K562 (cell line): ENCODE data around the gene ZFAND6. TPM values are rescaled to one million over a fixed set of nuclear protein-coding genes. Genes with fewer than 3 reads are reported as not detected.

ENCODE experiments used
- ATAC-seq: fragments of 200-7000 bp; cut with Tn5 transposase; 3 replicates; pipeline ENCODE4 v1.9.1; 2020; ENCODE audit warnings: moderate library complexity
- BruUV-seq: library from RNA; stranded (reverse); fragments of 400-500 nt; replicated peaks from 2 replicates; lab custom pipeline; 2021; lab: Mats Ljungman, UMichigan
- CTCF ChIA-PET: fragments of 300-600 bp; formaldehyde crosslinking; extraction: SDS; loops from one replicate; lab custom pipeline; 2021; ENCODE audit warnings: low intra/inter-chr PET ratio; lab: Yijun Ruan, JAX
- POLR2A ChIA-PET: fragments of 300-600, 350-650 bp; sonication (Branson Sonifier 250); formaldehyde crosslinking; extraction: SDS; loops from one replicate; lab custom pipeline; 2021; ENCODE audit warnings: antibody characterized with exemption, inconsistent platforms; lab: Yijun Ruan, JAX
- DNase-seq, 4 experiments: peaks; one replicate each; pipeline versions ENCODE4 v3.0.0 to v3.0.0-alpha.2; 2011 to 2018; ENCODE audit warnings: low spot score in 3 of 4, mixed read lengths in 3 of 4; ENCODE audit errors: extremely low read depth in 1 of 4
- FAIRE-seq: peaks from 2 replicates; lab custom pipeline; 2011; peaks lifted over from hg19 to GRCh38; lab: Jason Lieb, UNC
- H2AFZ ChIP-seq: 2 replicates; pipeline ENCODE4 v1.6.0; 2011; ENCODE audit warnings: low read depth, low read length, control low read depth, inconsistent platforms
- H3K27ac ChIP-seq: fragments of 200-600 bp; 3 replicates; pipeline ENCODE4 v1.8.0; 2011; ENCODE audit warnings: low read depth, mild to moderate bottlenecking, control low read depth, inconsistent platforms, low read length, moderate library complexity, mixed read lengths; ENCODE audit errors: extremely low read depth
- H3K27me3 ChIP-seq, 2 experiments: fragments of 300-600 bp in 1 of 2; 2 replicates in 1 of 2; 3 replicates in 1 of 2; pipeline versions ENCODE4 v1.6.0 to v1.8.0; 2011; ENCODE audit warnings: inconsistent platforms in 2 of 2, low read length in 2 of 2, mild to moderate bottlenecking in 1 of 2, mixed read lengths in 1 of 2, moderate library complexity in 1 of 2; ENCODE audit not compliant: control insufficient read depth in 2 of 2, insufficient read depth in 2 of 2
- H3K36me3 ChIP-seq: fragments of 300-600 bp; 3 replicates; pipeline ENCODE4 v1.8.0; 2011; ENCODE audit warnings: mild to moderate bottlenecking, low read length, inconsistent platforms; ENCODE audit not compliant: control insufficient read depth, insufficient read depth
- H3K4me1 ChIP-seq, 2 experiments: fragments of 200-600 bp in 1 of 2; replicated peaks in 1 of 2; 2 replicates in 1 of 2; 3 replicates in 1 of 2; pipeline versions ENCODE4 v1.5.1 to v1.8.0; 2011; ENCODE audit warnings: inconsistent platforms in 2 of 2, low read length in 2 of 2, mild to moderate bottlenecking in 1 of 2, mixed read lengths in 1 of 2, moderate library complexity in 1 of 2; ENCODE audit not compliant: control insufficient read depth in 2 of 2, insufficient read depth in 2 of 2
- H3K4me2 ChIP-seq: 2 replicates; pipeline ENCODE4 v1.6.1; 2011; ENCODE audit warnings: low read length, control low read depth, inconsistent platforms, mixed read lengths; ENCODE audit not compliant: insufficient read depth
- H3K4me3 ChIP-seq: fragments of 200-600 bp; sonication (generic), shearing (Covaris generic); 2 replicates; pipeline ENCODE4 v1.5.1; 2016; ENCODE audit warnings: control low read depth, inconsistent platforms
- H3K79me2 ChIP-seq: fragments of 200-600 bp; 3 replicates; pipeline ENCODE4 v1.8.0; 2011; ENCODE audit warnings: low read length, inconsistent platforms; ENCODE audit not compliant: control insufficient read depth, insufficient read depth
- H3K9ac ChIP-seq, 2 experiments: 2 replicates each; pipeline versions ENCODE4 v1.6.0 to v1.6.1; 2011; ENCODE audit warnings: low read depth in 2 of 2, low read length in 2 of 2, control low read depth in 1 of 2, inconsistent platforms in 1 of 2, mild to moderate bottlenecking in 1 of 2, mixed read lengths in 1 of 2; ENCODE audit not compliant: insufficient read depth in 1 of 2
- H3K9me1 ChIP-seq: one replicate; pipeline ENCODE4 v1.6.0; 2011; ENCODE audit warnings: inconsistent platforms, mild to moderate bottlenecking, low read length, moderate library complexity; ENCODE audit not compliant: control insufficient read depth, insufficient read depth
- H3K9me3 ChIP-seq: replicated peaks from 2 replicates; pipeline ENCODE4 v1.5.1; 2011; ENCODE audit warnings: low read depth, low read length, inconsistent platforms; ENCODE audit not compliant: control insufficient read depth, insufficient read depth
- H4K20me1 ChIP-seq: replicated peaks from 2 replicates; pipeline ENCODE4 v1.6.1; 2011; ENCODE audit warnings: low read length, inconsistent platforms, mixed read lengths; ENCODE audit not compliant: control insufficient read depth, insufficient read depth
- DIDO1 ChIP-seq: fragments of 450-650 bp; IDR thresholded peaks from 2 replicates; pipeline ENCODE4 v1.6.1; 2016; ENCODE audit warnings: low read depth, missing biosample characterization, missing genetic modification characterization
- E2F5 ChIP-seq: sonication (generic); formaldehyde crosslinking; IDR thresholded peaks from 2 replicates; pipeline ENCODE4 v1.8.0; 2022; ENCODE audit warnings: mild to moderate bottlenecking, missing genetic modification reagents
- ETV6 ChIP-seq, 3 experiments: fragments of 150-350 bp in 1 of 3; sonication (generic) in 1 of 3; formaldehyde crosslinking in 1 of 3; IDR thresholded peaks; 2 replicates each; pipeline versions ENCODE4 v1.6.1 to v1.8.0; 2014 to 2022; ENCODE audit warnings: borderline replicate concordance in 2 of 3, low read depth in 2 of 3, antibody characterized with exemption in 1 of 3, low read length in 1 of 3, mild to moderate bottlenecking in 1 of 3, missing genetic modification reagents in 1 of 3
- HMBOX1 ChIP-seq: sonication (generic); IDR thresholded peaks from 2 replicates; pipeline ENCODE4 v1.6.1; 2016
- MXD1 ChIP-seq: fragments of 250-450 bp; sonication (Bioruptor Pico); IDR thresholded peaks from 2 replicates; pipeline ENCODE4 v1.8.0; 2021; ENCODE audit warnings: borderline replicate concordance, mild to moderate bottlenecking, moderate library complexity; ENCODE audit not compliant: poor library complexity, severe bottlenecking
- PRDM10 ChIP-seq: fragments of 450-650 bp; IDR thresholded peaks from 2 replicates; pipeline ENCODE4 v1.6.1; 2018; ENCODE audit not compliant: partially characterized antibody
- RBM34 ChIP-seq: fragments of 200-400 bp; formaldehyde crosslinking; IDR thresholded peaks from 2 replicates; pipeline ENCODE4 v1.6.1; 2018; ENCODE audit warnings: low read length, borderline replicate concordance; ENCODE audit not compliant: insufficient read depth
- ZNF133 ChIP-seq: fragments of 250-450 bp; sonication (Bioruptor Pico); IDR thresholded peaks from 2 replicates; pipeline ENCODE4 v1.4.0; 2020; ENCODE audit warnings: mild to moderate bottlenecking
- ZNF609 ChIP-seq: sonication (generic); formaldehyde crosslinking; IDR thresholded peaks from 2 replicates; pipeline ENCODE4 v1.8.1; 2023; ENCODE audit warnings: missing genetic modification reagents, mild to moderate bottlenecking, borderline replicate concordance
- ZNF668 ChIP-seq: fragments of 250-450 bp; sonication (Bioruptor Pico); IDR thresholded peaks from 2 replicates; pipeline ENCODE4 v1.8.0; 2022; ENCODE audit warnings: mild to moderate bottlenecking, inconsistent platforms
- WGBS: fragments of 100-300 bp; shearing (Covaris generic); methylation state at CpG from one replicate; pipeline ENCODE4 v1.1.6; 2016; ENCODE audit warnings: low coverage, mixed read lengths; ENCODE audit not compliant: insufficient coverage; ENCODE audit errors: missing lambda C conversion rate; 5-methylcytosine and 5-hydroxymethylcytosine counted together
- in situ Hi-C: fragments of 300-500 bp; cut with MboI; formaldehyde crosslinking; loops from 4 replicates; pipeline ENCODE4 v1.15.0; 2018; ENCODE audit warnings: inconsistent platforms, mixed read lengths
- intact Hi-C: fragments of 100-400 bp; cut with micrococcal nuclease; formaldehyde crosslinking; loops from 2 replicates; pipeline ENCODE4 v1.14.2; 2022
- polyA plus RNA-seq, 8 experiments: library from polyadenylated mRNA; depleted of rRNA in 4 of 8; stranded (reverse) in 5 of 8; unstranded in 3 of 8; fragments of >200 nt; fragmentation: Nextera tagmentation in 2 of 8; fragmentation: Illumina TruSeq in 1 of 8; extraction: Ambion mirVana in 2 of 8; extraction: Trizol in 1 of 8; gene quantifications; 2 replicates each; pipeline versions ENCODE4 v1.2.1 to v1.2.3, GENCODE V29; 2011 to 2014; ENCODE audit warnings: inconsistent platforms in 1 of 8, missing spikeins in 1 of 8
- total RNA-seq, 7 experiments: library from RNA; depleted of rRNA in 6 of 7; stranded (reverse); fragments of >200 nt in 6 of 7; fragmentation: Illumina TruSeq in 2 of 7; extraction: Trizol in 2 of 7; gene quantifications; 2 replicates each; pipeline versions ENCODE4 v1.2.1 to v1.2.3, GENCODE V29; 2011 to 2021; ENCODE audit warnings: low replicate concordance in 1 of 7

ZFAND6 gene
- total and polyA plus RNA-seq, 9 of the 15 experiments (the other 6 are each of a cell fraction or from before 2014, with no cell fraction given): 53.9 to 206 (median 88.9) TPM

- H3K4me3 ChIP-seq: no peak overlapping the region
- no peaks in the 10 kb centered on the region for H3K9me1 ChIP-seq
- H3K27ac ChIP-seq: no peak overlapping the region
- WGBS: 87% methylated on average over 2 of the region's 2 CpGs
- DNase-seq (no peak), FAIRE-seq (no peak), ATAC-seq (no peak)
- no peaks in the 10 kb centered on the region for H4K20me1 ChIP-seq
- H3K27me3 ChIP-seq: no peaks in the 10 kb centered on the region
- no peak overlapping the region for H2AFZ ChIP-seq
- intact Hi-C loops: no loop called here
- POLR2A ChIA-PET: interaction anchor here (1.0 kb wide), 1 partner anchor 10 kb away, joined by 3 read pairs; no protein-coding TSS in a partner anchor
- H3K9ac ChIP-seq: no peak overlapping the region
- peaks cover 47% of the 10 kb centered on the region for H3K36me3 ChIP-seq
- H3K4me2 ChIP-seq: no peak overlapping the region
- BruUV-seq: no TSS peak
- no peaks in the 10 kb centered on the region for H3K79me2 ChIP-seq
- CTCF ChIA-PET: no interaction called here
- in situ Hi-C loops: no loop called here
- no peaks in the 10 kb centered on the region for H3K4me1 ChIP-seq
- no peaks in the 10 kb centered on the region; the same call in 1 of the 2 replicates for H3K9me3 ChIP-seq
- TF ChIP-seq ETV6 (IDR thresholded peaks at IDR 0.05; ENCODE audit: borderline replicate concordance in 1 of 2, low read depth in 2 of 2, low read length in 1 of 2): no peak
- TF ChIP-seq ETV6 (CRISPR knock-in tag; IDR thresholded peaks at IDR 0.05; ENCODE audit: borderline replicate concordance): no peak
- TF ChIP-seq ZNF668 (CRISPR knock-in tag): no peak
- TF ChIP-seq E2F5 (CRISPR knock-in tag): no peak
- TF ChIP-seq PRDM10: no peak
- no peak for TF ChIP-seq DIDO1
- TF ChIP-seq ZNF609: no peak
- TF ChIP-seq MXD1 (CRISPR knock-in tag): no peak
- TF ChIP-seq HMBOX1: no peak
- no peak for TF ChIP-seq ZNF133 (CRISPR knock-in tag)
- TF ChIP-seq RBM34: no peak
Observed at GRCh38 chr15:80127911-80128310, 68.4 kb downstream of the ZFAND6 start.
